ENCODE data around the gene NXF3. TPM values are rescaled to one million over a fixed set of nuclear protein-coding genes. Genes with fewer than 3 reads are reported as not detected.
"Not testable (repeated sequence)": the region's sequence is repeated elsewhere in the genome, so short reads cannot be mapped to it uniquely, and the experiment has no call there.

NXF3 gene, protein sequence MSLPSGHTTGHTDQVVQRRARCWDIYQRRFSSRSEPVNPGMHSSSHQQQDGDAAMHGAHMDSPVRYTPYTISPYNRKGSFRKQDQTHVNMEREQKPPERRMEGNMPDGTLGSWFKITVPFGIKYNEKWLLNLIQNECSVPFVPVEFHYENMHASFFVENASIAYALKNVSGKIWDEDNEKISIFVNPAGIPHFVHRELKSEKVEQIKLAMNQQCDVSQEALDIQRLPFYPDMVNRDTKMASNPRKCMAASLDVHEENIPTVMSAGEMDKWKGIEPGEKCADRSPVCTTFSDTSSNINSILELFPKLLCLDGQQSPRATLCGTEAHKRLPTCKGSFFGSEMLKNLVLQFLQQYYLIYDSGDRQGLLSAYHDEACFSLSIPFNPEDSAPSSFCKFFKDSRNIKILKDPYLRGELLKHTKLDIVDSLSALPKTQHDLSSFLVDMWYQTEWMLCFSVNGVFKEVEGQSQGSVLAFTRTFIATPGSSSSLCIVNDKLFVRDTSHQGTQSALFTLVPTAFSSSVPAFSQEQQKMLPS
- total RNA-seq = under 1 TPM; 0.32 to 0.75 (median 0.38) TPM
- long read RNA-seq, donor 1 = 0 reads
- long read RNA-seq, donor 2 = 0 reads

DNA sequence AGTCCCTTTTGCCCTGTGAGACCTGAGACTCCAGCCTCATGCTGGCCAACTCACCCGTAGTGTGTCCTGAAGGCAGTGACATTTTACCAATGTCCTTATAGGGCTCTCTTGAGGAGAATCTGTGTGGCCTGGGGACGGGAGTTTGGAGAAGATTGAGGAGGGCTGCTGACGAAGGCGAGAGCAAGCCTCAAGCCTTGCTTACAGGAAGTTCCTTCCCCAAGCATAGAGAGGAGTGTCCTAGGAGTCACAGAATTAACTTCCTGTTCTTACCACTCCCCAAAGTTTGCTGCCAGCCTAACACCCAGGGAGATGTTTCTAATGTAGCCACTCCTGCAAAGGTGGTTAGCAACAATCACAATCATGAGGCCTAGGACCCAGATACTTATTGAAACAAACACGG lies at the start of gene NXF3:
Gene NXF3 (minus strand): TSS at position 202 of the 400 bp plus-strand sequence. CDS start 120 bp downstream, at position 82.
- H3K4me1 ChIP-seq (ENCODE audit: low read depth) = no peaks in the 10 kb centered on the region
- no peaks in the 10 kb centered on the region for H3K36me3 ChIP-seq (ENCODE audit: low read depth)
- intact Hi-C loops (cut with DNase I, micrococcal nuclease) = no loop called here
- ATAC-seq = no peak
- H3K4me3 ChIP-seq = no peak within 1 kb of the TSS
- no peak for DNase-seq
- TF ChIP-seq, protein P1, sequence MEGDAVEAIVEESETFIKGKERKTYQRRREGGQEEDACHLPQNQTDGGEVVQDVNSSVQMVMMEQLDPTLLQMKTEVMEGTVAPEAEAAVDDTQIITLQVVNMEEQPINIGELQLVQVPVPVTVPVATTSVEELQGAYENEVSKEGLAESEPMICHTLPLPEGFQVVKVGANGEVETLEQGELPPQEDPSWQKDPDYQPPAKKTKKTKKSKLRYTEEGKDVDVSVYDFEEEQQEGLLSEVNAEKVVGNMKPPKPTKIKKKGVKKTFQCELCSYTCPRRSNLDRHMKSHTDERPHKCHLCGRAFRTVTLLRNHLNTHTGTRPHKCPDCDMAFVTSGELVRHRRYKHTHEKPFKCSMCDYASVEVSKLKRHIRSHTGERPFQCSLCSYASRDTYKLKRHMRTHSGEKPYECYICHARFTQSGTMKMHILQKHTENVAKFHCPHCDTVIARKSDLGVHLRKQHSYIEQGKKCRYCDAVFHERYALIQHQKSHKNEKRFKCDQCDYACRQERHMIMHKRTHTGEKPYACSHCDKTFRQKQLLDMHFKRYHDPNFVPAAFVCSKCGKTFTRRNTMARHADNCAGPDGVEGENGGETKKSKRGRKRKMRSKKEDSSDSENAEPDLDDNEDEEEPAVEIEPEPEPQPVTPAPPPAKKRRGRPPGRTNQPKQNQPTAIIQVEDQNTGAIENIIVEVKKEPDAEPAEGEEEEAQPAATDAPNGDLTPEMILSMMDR (IDR thresholded peaks at IDR 0.05) = no peak
- H3K9me3 ChIP-seq = no peaks in the 10 kb centered on the region

DNA sequence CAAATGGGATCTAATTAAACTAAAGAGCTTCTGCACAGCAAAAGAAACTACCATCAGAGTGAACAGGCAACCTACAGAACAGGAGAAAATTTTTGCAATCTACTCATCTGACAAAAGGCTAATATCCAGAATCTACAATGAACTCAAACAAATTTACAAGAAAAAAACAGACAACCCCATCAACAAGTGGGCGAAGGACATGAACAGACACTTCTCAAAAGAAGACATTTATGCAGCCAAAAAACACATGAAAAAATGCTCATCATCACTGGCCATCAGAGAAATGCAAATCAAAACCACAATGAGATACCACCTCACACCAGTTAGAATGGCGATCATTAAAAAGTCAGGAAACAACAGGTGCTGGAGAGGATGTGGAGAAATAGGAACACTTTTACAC lies 43.6 kb upstream of the NXF3 start:
- intact Hi-C loops (cut with DNase I, micrococcal nuclease); ATAC-seq: not testable (repeated sequence)

DNA sequence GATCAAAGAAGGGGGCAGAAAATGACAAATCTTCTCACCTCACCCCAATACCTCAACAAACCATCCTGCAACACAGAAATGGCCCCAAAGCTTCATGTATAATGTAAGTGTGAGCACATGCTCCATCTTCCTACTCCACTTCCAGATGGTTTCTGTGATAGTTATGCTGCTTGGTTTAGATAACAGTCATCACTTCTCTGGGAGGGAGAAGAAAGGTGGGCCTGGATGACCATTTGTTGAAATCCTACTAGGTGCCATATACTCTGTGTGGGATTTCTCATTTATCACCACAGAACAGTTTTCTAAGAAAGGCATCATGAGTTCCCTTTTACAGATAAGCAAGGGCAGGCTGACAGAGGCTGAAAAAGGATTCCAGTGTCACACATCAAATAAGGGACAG lies 31.3 kb upstream of the NXF3 start:
- ATAC-seq = no peak
- Histone ChIP-seq H3K4me1 (ENCODE audit: low read depth) (no peaks in the 10 kb centered on the region), H3K36me3 (ENCODE audit: low read depth) (no peaks in the 10 kb centered on the region), H3K4me3 (no peak overlapping the region), H3K9me3 (no peaks in the 10 kb centered on the region)
- TF ChIP-seq, protein P1 (IDR thresholded peaks at IDR 0.05) = no peak
- intact Hi-C loops (cut with DNase I, micrococcal nuclease) = no loop called here
- no peak for DNase-seq

More for the DNA sequence above, 43.6 kb upstream of the NXF3 start:
- not testable (repeated sequence) for H3K9me3 ChIP-seq; DNase-seq; H3K4me1 ChIP-seq (ENCODE audit: low read depth); H3K36me3 ChIP-seq (ENCODE audit: low read depth); H3K4me3 ChIP-seq

DNA sequence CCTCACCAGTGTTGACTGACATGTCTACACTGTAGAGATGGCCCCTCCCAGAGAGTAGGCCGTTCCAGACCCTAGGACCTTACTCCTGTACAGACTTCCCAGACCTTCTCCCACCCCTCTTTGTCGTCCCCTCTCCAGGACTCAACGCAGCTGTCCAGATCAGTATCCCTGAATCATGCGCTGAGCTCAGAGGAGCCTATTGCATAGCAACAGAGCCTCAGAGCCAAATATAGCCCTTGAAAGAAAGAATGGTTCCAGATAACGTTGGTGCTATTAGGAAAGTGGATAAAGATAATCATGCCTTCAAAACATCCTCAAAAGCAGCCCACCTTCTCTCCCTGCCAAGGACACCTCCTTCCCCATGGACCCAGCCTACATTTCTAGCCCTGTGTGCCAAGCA lies 27.8 kb upstream of the NXF3 start:
- no peak for DNase-seq
- no peaks in the 10 kb centered on the region for H3K36me3 ChIP-seq (ENCODE audit: low read depth)
- H3K4me1 ChIP-seq (ENCODE audit: low read depth) = no peaks in the 10 kb centered on the region
- intact Hi-C loops (cut with DNase I, micrococcal nuclease) = no loop called here
- no peak for ATAC-seq
- TF ChIP-seq, protein P1 (IDR thresholded peaks at IDR 0.05) = no peak
- H3K4me3 ChIP-seq = no peak overlapping the region
- H3K9me3 ChIP-seq = no peaks in the 10 kb centered on the region

DNA sequence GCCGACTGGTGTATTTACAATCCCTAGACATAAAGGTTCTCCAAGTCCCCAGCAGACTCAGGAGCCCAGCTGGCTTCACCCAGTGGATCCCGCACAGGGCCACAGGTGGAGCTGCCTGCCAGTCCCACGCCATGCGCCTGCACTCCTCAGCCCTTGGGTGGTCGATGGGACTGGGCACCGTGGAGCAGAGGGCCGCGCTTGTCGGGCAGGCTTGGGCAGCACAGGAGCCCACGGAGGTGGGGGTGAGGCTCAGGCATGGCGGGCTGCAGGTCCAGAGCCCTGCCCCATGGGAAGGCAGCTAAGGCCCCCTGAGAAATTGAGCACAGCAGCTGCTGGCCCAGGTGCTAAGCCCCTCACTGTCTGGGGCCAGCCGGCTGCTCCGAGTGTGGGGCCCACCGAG lies 24.0 kb upstream of the NXF3 start:
- intact Hi-C loops (cut with DNase I, micrococcal nuclease); H3K9me3 ChIP-seq; H3K4me1 ChIP-seq (ENCODE audit: low read depth); H3K4me3 ChIP-seq; DNase-seq; ATAC-seq; H3K36me3 ChIP-seq (ENCODE audit: low read depth): not testable (repeated sequence)

DNA sequence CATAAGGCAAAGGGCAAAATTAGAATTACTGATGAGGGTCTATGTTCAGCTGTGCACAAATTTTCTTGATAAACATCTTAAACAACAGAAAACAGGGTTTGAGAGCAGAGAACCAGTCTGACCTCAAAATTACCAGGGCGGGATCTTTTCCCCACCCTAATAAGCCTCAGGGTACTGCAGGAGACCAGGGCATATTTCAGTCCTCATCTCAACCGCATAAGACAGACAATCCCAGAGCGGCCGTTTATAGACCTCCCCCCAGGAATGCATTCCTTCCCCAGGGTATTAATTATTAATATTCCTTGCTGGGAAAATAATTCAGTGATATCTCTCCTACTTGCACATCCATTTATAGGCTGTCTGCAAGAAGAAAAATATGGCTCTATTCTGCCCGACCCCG lies 16.6 kb upstream of the NXF3 start:
- not testable (repeated sequence) for ATAC-seq; DNase-seq; H3K4me1 ChIP-seq (ENCODE audit: low read depth)

DNA sequence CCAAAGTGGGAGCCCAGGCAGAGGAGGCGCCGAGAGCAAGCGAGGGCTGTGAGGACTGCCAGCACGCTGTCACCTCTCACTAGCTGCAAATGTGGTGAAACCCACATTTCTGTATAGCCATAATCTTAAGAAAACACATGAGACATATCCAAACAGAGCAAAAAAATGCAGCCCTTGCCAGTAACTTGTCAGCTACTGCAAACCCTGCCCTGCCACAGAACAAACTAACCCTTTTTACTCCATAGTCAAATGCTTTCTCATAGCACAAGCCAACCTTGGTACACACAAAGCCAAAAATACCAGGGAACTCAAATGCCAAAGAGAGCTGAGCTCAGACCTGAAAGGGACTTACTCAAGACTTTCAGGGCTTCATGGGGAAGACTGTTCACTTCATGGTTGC lies 14.9 kb upstream of the NXF3 start:
- H3K4me3 ChIP-seq = no peak overlapping the region
- TF ChIP-seq, protein P1 (IDR thresholded peaks at IDR 0.05) = no peak
- DNase-seq (no peak), ATAC-seq (no peak)
- H3K4me1 ChIP-seq (ENCODE audit: low read depth) = no peaks in the 10 kb centered on the region
- H3K9me3 ChIP-seq = no peaks in the 10 kb centered on the region
- H3K36me3 ChIP-seq (ENCODE audit: low read depth) = no peaks in the 10 kb centered on the region
- intact Hi-C loops (cut with DNase I, micrococcal nuclease) = no loop called here

More for the DNA sequence above, 16.6 kb upstream of the NXF3 start:
- H3K4me3 ChIP-seq; H3K9me3 ChIP-seq; H3K36me3 ChIP-seq (ENCODE audit: low read depth); intact Hi-C loops (cut with DNase I, micrococcal nuclease): not testable (repeated sequence)

DNA sequence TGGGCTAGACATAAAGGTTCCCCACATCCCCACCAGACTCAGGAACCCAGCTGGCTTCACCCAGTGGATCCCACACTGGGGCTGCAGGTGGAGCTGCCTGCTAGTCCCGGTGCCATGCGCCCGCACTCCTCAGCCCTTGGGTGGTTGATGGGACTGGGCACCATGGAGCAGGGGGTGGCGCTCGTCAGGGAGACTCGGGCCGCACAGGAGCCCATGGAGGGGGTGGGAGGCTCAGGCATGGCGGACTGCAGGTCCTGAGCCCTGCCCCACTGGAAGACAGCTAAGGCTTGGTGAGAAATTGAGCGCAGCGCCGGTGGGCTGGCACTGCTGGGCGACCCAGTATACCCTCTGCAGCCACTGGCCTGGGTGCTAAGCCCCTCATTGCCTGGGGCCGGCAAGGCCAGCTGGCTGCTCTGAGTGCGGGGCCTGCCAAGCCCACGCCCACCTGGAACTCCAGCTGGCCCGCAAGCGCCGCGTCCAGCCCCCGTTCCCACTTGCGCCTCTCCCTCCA lies 14.3 kb upstream of the NXF3 start:
- H3K4me1 ChIP-seq (ENCODE audit: low read depth); H3K4me3 ChIP-seq; DNase-seq; ATAC-seq; intact Hi-C loops (cut with DNase I, micrococcal nuclease); H3K36me3 ChIP-seq (ENCODE audit: low read depth); H3K9me3 ChIP-seq: not testable (repeated sequence)

DNA sequence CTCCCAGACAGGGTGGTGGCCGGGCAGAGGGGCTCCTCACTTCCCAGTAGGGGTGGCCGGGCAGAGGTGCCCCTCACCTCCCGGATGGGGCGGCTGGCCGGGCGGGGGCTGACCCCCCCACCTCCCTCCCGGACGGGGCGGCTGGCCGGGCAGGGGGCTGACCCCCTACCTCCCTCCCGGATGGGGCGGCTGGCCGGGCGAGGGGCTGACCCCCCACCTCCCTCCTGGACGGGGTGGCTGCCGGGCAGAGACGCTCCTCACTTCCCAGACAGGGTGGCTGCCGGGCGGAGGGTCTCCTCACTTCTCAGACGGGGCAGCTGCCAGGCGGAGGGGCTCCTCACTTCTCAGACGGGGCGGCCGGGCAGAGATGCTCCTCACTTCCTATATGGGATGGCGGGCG lies 11.4 kb upstream of the NXF3 start:
- intact Hi-C loops (cut with DNase I, micrococcal nuclease); DNase-seq; H3K36me3 ChIP-seq (ENCODE audit: low read depth); H3K4me1 ChIP-seq (ENCODE audit: low read depth); H3K4me3 ChIP-seq; H3K9me3 ChIP-seq; ATAC-seq: not testable (repeated sequence)

DNA sequence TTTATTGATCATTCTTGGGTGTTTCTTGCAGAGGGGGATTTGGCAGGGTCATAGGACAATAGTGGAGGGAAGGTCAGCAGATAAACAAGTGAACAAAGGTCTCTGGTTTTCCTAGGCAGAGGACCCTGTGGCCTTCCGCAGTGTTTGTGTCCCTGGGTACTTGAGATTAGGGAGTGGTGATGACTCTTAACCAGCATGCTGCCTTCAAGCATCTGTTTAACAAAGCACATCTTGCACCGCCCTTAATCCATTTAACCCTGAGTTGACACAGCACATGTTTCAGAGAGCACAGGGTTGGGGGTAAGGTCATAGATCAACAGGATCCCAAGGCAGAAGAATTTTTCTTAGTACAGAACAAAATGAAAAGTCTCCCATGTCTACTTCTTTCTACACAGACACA lies 10.9 kb upstream of the NXF3 start:
- H3K9me3 ChIP-seq; H3K4me1 ChIP-seq (ENCODE audit: low read depth); H3K36me3 ChIP-seq (ENCODE audit: low read depth); H3K4me3 ChIP-seq; DNase-seq; intact Hi-C loops (cut with DNase I, micrococcal nuclease); ATAC-seq: not testable (repeated sequence)
